GM13976 (cell line): ENCODE measurements around the gene BUD23.
"Not testable (repeated sequence)": the region's sequence is repeated elsewhere in the genome, so short reads cannot be mapped to it uniquely, and the experiment has no call there.

Source experiments
- DNase-seq: peaks from one replicate; pipeline ENCODE4 v3.0.0; 2012; ENCODE audit warnings: low spot score
- CTCF ChIP-seq: IDR thresholded peaks from 2 replicates; pipeline ENCODE4 v1.5.1; 2012; ENCODE audit warnings: borderline replicate concordance, mild to moderate bottlenecking; ENCODE audit not compliant: insufficient read depth; ENCODE audit errors: extremely low read depth, missing control alignments, control extremely low read depth
- in situ Hi-C: fragments of 300-500 bp; cut with MboI; formaldehyde crosslinking; loops from one replicate; pipeline ENCODE4 v1.12.0; 2022; ENCODE audit warnings: low sequenced_read_pairs, mixed read lengths, inconsistent platforms; ENCODE audit not compliant: unreplicated experiment

The BUD23 gene

DNA sequence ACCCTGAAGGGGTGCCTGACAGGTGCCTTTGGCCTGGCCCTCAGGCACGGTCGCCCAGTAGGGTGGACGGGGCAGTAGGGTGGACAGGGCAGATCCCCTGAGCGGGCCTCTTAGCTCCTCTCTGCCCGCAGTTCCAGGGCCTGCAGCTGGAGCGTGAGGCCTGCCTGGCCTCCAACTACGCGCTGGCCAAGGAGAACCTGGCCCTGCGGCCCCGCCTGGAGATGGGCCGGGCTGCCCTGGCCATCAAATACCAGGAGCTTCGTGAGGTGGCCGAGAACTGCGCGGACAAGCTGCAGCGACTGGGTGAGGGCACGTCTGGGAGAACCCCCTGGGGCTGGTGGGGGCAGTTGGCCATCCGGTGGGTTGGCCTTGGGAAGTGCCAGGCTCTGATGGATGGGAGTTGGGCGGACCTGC lies 14.1 kb upstream of the BUD23 start:
- in situ Hi-C loops = no loop called here
- no peak for TF ChIP-seq CTCF
- DNase-seq = no peak

GRCh38 chr7:73669858-73670385 lies 13.5 kb upstream of the BUD23 start:
- in situ Hi-C loops = no loop called here
- DNase-seq = no peak
- TF ChIP-seq CTCF = no peak

DNA sequence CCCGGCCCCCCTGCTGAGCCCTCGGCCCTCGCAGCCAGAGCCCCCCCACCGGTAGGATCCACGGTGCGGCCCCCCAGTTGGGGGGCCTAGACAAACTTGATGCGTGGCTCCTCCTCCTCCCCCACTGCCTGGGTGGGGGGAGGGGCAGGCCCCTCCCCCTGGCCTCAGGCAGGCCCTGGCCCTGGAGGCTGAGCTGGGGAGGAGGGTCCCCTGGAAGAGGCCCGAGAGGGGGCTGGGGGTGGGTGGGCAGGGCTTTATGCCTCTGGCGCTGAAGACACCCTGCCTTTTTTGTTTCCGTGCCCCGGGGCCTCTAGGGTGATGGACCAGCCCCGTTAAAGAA lies 12.1 kb upstream of the BUD23 start:
- no peak for TF ChIP-seq CTCF
- DNase-seq = no peak
- in situ Hi-C loops = no loop called here

GRCh38 chr7:73671857-73672445 lies 11.4 kb upstream of the BUD23 start:
- no peak for DNase-seq
- no peak for TF ChIP-seq CTCF
- in situ Hi-C loops = no loop called here

DNA sequence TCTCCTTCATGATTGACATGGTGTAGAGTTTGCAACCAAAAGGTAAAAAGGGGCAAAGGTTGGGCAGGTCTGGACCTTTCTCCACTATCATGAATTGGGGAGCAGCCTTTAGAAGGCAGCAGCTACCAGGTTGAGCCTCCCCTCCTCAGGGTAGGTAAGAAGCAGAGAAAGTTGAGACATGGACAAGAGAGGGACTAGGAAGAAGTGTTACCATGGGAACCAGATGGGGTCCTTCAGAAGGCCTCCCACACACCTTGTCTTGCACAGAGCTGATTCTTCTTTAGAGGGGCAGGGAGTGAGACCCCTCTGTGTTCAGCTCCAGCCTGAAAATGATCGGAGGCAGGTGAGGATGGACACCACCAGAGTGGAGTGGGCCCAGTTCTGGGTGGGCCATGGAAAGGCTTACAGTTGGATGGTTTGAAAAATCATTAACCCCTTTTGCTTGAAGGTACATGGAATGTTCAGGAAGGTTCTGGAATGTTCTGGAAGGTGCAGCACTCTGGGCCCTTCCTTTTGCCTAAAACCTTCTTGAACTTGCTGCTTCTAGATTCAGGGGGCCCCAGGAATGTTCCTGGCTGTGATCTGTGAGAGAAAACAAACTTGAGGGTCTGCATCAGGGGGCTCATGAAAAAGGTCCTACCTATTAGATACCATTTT lies 8.8 kb upstream of the BUD23 start:
- in situ Hi-C loops = no loop called here
- DNase-seq = no peak
- no peak for TF ChIP-seq CTCF

- in situ Hi-C loops, DNase-seq: not testable (repeated sequence)
Measured at GRCh38 chr7:73676062-73676461, 7.3 kb upstream of the BUD23 start.

- DNase-seq = no peak
- no peak for TF ChIP-seq CTCF
- in situ Hi-C loops = no loop called here
Measured at GRCh38 chr7:73678862-73679261, 4.5 kb upstream of the BUD23 start.
